HG02798 (cell line): ENCODE results near the gene PWP2.

Experiments used
- ATAC-seq: cut with Tn5 transposase; IDR thresholded peaks from one replicate; pipeline ENCODE4 v1.9.1; 2021; ENCODE audit warnings: mild to moderate bottlenecking; ENCODE audit not compliant: unreplicated experiment, poor library complexity

The PWP2 gene

DNA sequence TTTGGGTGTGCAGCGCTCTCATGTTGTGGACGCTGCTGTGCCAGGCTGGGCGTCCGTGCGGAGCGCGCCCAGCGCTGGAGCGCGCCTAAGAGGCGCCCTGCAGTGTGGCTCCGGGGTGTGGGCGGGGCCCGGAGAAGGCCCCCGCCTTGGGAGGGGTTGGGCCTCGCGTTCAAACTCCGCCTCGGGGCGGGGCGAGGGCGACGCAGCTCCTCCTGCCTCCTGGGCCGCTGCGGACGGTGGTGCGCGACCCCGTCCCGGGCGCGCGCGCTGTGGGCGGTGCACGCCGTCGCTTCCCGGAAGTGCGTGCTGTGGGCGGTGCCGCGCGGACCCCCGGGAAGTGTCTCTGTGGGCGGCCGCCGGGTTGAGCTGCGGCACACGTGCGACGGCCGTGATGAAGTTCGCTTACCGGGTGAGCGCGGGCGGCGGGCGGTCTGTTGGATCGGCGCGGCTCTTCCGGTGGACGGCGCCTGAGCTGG lies at the start of gene PWP2:
PWP2 (plus strand) TSS at position 374 of the 476 bp plus-strand sequence; CDS start at position 392, 18 bp downstream.
- ATAC-seq: peak; percentile 98

GRCh38 chr21:44057960-44058651 lies 49.1 kb upstream of the PWP2 start:
- ATAC-seq: no peak

GRCh38 chr21:44058652-44058964 lies 48.6 kb upstream of the PWP2 start:
- no peak for ATAC-seq

DNA sequence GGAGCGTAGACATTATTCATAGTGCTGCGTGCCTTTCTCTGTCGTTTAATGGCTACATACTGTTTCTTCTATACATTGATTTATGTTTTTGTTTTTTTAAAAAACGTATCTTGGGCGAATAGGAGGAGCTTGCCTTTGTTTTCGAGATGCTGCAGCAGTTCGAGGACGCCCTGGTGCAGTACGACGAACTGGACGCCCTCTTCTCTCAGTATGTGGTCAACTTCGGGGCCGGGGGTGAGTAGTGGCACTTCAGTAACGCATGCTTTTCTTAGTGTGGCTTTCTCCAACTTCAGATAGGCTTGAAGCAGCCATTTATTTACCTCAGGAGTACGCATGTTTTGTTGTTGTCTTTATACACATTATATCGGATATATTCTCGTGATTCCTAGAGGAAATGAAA lies 48.2 kb upstream of the PWP2 start:
- no peak for ATAC-seq

DNA sequence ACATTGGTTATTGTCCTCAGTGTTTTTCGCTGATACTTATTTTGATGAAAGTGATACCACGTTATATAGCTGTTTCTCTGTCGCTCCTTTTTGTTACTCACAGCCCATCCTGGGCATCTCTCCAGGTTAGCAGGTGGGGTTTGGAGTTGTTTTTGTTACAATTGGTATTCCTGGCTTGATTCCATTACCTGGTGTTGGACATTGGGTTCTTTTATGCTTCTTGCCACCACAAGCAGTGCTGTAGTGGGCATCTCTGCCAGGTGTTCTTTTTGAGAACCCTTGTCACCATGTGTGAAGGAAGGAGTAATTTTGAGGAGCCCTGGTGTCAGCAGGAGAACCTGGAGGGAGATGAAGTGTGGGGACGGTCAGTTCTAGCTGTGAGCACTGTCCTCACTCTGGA lies 47.5 kb upstream of the PWP2 start:
- no peak for ATAC-seq

DNA sequence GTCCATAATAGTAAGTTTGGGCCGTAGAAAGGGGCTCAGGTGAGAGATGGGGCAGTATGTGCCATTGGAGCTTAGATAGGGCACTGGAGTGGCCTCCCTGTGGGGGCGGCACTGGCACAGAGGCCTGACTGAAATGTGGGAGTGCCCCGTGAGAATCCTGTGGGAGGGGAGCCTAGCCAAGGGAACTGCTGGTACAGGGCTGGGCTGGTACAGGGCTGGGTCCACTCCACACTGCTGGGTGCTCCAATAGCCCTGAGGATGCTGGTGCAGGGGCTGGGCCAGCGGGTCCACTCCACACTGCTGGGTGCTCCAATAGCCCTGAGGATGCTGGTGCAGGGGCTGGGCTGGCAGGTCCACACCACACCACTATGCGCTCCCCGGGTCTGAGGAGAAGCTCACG lies 44.8 kb upstream of the PWP2 start:
- ATAC-seq: no peak

DNA sequence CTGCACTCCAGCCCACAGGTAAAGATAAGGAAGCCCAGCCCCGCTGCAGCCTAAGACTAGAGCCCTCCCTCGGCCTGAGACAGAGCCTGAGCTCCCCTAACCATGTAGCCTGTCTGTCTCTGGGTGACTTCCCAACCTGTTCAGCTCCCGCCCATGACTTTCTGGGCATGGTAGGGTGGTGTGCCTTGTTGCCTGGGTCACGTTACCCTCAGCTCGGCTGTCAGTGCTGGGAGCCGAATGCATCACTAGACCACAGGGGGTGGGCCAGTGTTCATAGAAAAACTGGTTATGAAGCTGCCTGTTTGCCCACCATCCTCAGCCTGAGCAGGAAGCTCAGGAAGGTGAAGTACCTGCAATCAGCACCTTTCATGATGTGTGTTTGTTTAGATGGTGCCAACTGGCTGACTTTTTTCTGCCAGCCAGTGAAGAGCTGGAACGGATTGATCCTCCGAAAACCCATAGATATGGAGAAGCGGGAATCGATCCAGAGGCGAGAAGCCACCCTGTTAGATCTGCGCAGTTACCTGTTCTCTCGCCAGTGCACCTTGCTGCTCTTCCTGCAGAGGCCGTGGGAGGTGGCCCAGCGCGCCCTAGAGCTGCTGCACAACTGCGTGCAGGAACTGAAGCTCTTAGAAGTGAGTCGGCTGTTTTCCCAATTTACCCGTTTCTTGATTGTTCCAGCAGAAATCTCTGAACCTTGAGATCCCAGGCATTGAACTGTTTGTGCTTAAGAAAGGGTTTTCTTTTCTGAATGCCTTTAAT lies 43.9 kb upstream of the PWP2 start:
- ATAC-seq: no peak

DNA sequence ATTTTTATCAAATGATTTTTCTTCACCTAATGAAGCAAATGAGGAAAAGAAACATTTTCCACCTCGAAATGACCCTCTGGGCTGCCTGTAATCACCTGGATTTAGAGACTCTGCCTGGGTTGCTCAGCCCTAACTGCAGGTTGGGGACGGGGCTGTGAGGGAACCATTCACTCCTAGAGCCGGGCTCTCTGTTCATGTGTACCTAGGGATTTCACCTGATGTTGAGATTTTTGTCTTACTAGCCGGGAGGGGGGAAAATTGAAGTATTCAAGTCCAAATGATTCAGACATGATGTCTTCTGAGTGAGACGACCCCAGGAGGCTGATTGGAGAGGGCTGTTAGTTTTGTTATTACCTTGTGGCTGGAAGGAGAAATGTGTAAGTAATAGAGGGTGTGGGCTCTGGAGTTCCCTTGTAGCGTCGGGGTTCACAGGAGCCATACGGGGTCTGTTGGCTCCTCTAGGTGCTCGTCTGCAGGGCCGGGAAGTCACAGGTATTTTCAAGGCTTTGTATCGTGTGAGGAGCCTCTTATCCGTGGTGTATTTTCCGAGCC lies 42.3 kb upstream of the PWP2 start:
- no peak for ATAC-seq

DNA sequence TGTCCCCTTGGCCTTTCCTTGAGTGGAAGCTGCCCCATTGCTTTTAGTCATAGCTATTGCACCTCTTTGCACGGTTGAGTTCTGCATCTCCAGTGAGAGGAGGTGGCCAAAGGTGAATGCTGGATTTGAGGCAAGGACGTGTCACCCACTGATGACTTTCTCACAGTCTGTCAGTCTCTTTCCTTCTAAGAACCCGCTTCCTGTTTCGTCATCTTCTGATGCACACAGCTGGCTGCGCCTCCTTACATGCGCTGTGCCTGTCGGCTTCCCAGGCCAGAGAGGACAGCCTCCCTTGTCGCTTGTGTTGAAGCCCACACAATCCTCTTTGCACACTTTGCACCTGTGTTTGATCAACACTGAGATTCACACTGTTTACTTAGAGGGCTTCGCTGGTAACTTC lies 41.8 kb upstream of the PWP2 start:
- no peak for ATAC-seq

DNA sequence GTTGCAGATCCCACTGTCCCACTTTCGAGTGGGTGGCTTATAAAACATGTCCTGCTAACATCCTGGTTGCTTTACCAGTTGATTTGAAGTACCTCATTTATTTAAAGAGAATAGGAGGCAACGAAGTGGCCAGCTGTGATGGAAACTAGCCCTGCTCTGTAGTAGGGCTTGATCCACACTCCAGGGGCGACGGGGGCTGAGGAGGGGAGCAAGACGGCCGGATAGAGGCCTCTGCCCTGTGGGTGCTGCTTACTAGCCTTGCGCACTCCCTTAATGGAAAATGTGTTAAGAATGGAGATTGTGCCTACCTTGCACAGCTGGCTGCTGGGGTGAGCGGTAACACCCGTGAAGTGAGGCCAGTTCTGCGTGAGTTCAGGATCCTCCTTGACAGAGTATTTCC lies 41.1 kb upstream of the PWP2 start:
- ATAC-seq: no peak

DNA sequence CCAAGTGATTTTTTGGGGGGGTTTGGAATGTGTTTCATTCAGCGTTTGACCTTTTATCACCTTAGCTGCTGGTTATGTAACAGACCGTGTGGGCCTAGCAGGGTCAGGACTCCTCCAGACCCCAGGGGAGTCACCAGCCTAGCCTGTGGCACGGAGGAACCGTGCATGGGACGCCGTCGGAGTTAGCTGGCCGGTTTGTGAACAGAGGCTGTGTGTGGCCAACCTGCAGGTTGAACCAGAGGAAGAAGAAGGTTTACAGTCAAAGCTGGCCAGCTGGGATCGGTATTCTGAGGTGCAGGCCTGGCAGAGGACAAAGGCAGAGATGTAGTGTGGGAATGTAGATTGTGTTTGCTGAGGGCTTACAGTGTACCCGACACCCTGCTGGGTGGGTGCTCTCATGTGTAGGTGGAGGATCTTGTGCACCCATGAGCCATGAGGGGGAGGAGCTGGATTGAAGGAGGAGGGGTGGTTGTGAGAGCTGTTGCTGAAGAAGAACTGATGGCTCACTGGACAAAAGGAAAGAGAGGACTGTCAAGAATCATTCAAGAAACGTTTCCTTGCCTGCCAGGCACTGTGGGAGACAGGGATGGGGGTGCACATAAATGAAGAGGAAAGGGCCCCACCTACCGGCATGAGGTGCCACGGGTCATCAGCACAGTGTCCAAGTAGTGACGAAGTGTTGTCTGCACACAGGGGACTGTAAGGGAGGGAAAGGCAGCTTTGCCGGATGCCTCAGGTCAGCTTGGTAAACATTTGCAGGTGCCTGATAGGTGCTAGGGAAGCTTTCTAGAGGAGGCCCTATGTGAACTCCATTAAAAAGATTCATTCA lies 40.0 kb upstream of the PWP2 start:
- no peak for ATAC-seq

GRCh38 chr21:44070391-44070790 lies 36.8 kb upstream of the PWP2 start:
- no peak for ATAC-seq

DNA sequence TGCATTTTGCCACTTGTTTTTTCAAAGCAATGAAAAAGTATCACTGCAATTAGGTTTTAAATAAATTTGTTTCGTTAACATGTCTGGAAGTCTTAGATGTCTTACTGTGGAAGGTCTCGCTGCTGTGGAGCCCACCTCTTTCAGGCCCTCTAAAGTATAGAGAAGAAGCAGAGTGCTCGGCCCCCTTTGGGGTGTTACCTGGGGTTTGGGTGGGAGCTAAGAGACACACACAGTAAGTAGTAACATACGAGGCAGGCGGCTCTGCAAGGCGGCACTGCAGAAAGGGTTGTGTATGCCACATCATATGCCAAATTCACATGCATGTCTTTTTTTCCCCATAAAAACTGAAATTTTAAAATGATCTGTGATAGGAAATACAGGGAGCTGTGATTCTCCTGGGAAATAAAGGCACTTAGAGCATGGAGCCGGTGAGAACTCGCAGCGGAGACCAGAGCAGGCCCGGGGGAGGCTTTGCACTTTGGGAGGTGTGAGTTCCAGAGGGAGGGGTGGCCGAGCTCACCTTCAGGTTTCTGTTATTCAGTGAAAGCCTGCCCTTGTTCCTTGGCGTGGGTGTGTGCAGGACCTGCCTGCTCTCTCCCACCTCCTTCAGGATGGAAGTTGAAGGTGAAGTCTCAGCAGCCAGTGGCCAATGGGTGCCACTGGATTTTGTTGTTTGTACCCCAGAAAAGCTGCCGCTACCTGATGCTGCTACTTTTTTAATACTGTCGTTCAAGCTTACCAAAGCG lies 35.7 kb upstream of the PWP2 start:
- no peak for ATAC-seq

- no peak for ATAC-seq
These were observed 35.1 kb upstream of the PWP2 start for GRCh38 chr21:44072111-44072510.

GRCh38 chr21:44074315-44074958 lies 32.8 kb upstream of the PWP2 start:
- ATAC-seq: no peak

DNA sequence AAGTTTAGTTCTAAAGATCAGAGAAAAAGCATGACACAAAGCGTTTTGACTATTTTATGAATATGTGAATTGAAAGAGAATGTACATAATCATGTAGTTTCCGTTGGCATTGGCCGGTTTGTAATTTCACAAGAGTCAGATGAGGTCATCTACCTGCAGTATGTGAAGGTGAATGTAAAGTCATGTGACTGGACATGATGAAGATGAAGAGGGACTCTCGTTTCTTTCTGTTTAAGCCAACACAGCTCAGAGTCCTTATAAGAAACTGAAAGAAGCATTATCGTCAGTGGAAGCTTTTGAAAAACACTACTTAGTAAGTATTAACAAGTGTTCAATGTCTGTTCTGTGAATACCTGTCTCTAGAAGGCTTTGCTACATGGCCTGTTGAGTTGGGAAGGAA lies 30.9 kb upstream of the PWP2 start:
- ATAC-seq: no peak

DNA sequence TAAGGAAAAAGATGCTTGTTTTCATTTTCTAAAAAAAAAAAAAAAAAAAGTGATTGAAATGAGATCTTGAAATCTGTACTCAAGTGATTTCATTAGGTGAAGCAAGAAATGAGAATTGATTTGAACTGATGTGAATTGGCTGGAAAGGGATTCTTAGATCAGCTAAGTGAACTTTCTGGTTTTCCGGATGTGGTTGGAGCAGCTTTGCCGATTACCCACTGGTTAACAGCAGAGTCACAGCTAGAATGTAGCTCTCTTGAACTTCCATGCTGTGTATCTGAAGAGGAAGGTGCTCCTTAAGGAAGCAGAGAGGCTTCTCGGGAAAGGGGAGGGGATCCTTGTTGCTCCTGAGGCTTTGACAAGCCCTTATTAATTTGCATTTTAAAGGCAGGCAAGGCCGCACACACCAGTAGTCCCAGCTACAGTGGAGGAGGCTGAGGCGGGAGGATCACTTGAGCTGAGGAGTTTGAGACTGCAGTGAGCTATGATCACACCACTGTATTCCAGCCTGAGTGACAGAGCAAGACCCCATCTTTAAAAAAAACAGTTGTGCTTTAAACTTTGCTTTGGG lies 28.7 kb upstream of the PWP2 start:
- no peak for ATAC-seq

- no peak for ATAC-seq
These were observed 27.8 kb upstream of the PWP2 start for GRCh38 chr21:44079446-44079845.

DNA sequence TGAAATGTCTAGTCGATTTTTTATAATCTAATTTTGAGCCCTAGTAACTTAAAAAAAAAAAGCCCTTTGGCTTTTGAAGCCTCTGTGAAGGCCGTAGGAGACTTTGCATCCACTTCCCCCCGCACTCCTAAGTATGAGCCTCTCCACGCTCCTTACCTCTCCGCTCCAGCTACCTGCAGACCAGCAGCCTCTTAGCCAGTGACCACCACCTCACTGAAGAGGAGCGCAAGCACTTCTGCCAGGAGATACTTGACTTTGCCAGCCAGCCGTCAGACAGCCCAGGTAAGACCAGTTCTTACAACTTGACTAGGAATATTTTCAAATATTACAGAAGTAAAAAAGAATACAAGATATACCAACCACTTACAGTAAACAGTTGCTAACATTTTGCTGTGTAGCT lies 27.4 kb upstream of the PWP2 start:
- ATAC-seq: no peak
